ENCODE results near the gene YARS1.
A peak's percentile ranks its signal among the peaks of the same experiment; 100 is the strongest.

The YARS1 gene

GRCh38 chr1:32779242-32779641 lies 37.9 kb downstream of the YARS1 start:
- no peak for DNase-seq (ENCODE audit: low spot score)

GRCh38 chr1:32775640-32776337 lies 41.4 kb downstream of the YARS1 start:
- DNase-seq (ENCODE audit: low spot score): no peak

- no peak for DNase-seq (ENCODE audit: low spot score)
Measured at GRCh38 chr1:32774950-32775634, 42.1 kb downstream of the YARS1 start.

GRCh38 chr1:32774464-32774808 lies 42.7 kb downstream of the YARS1 start:
- DNase-seq (ENCODE audit: low spot score): no peak

- DNase-seq (ENCODE audit: low spot score): no peak
Measured at GRCh38 chr1:32773764-32774463, 43.2 kb downstream of the YARS1 start.

GRCh38 chr1:32773018-32773763 lies 44.0 kb downstream of the YARS1 start:
- DNase-seq (ENCODE audit: low spot score): peak; percentile 74

- no peak for DNase-seq (ENCODE audit: low spot score)
Measured at GRCh38 chr1:32772281-32773017, 44.7 kb downstream of the YARS1 start.

GRCh38 chr1:32771561-32772280 lies 45.4 kb downstream of the YARS1 start:
- DNase-seq (ENCODE audit: low spot score): no peak

GRCh38 chr1:32770741-32771548 lies 46.2 kb downstream of the YARS1 start:
- DNase-seq (ENCODE audit: low spot score): no peak

- DNase-seq (ENCODE audit: low spot score): no peak
Measured at GRCh38 chr1:32770221-32770731, 46.9 kb downstream of the YARS1 start.

GRCh38 chr1:32769524-32770220 lies 47.5 kb downstream of the YARS1 start:
- DNase-seq (ENCODE audit: low spot score): peak; percentile 48

GRCh38 chr1:32768110-32768850 lies 48.9 kb downstream of the YARS1 start:
- DNase-seq (ENCODE audit: low spot score): no peak

GRCh38 chr1:32767641-32768040 lies 49.5 kb downstream of the YARS1 start:
- DNase-seq (ENCODE audit: low spot score): no peak

GRCh38 chr1:32767156-32767555 lies 50.0 kb downstream of the YARS1 start:
- DNase-seq (ENCODE audit: low spot score): no peak

- DNase-seq (ENCODE audit: low spot score): no peak
Measured at GRCh38 chr1:32766328-32766972, 50.7 kb downstream of the YARS1 start.

GRCh38 chr1:32765570-32766327 lies 51.4 kb downstream of the YARS1 start:
- DNase-seq (ENCODE audit: low spot score): no peak

GRCh38 chr1:32764826-32765569 lies 52.2 kb downstream of the YARS1 start:
- no peak for DNase-seq (ENCODE audit: low spot score)
